PC-9 (cell line): Measurements from ENCODE around the gene ZNF677.

Experiments
- CTCF ChIP-seq: fragments of 200-600 bp; sonication (generic); conservative IDR thresholded peaks from 2 replicates; pipeline ENCODE4 v1.6.1; 2017; ENCODE audit warnings: mixed run types, antibody characterized with exemption, mild to moderate bottlenecking, moderate library complexity
- EZH2 ChIP-seq: fragments of 200-600 bp; sonication (generic); IDR thresholded peaks from 2 replicates; pipeline ENCODE4 v1.8.0; 2017; ENCODE audit warnings: antibody characterized with exemption, low read depth

DNA sequence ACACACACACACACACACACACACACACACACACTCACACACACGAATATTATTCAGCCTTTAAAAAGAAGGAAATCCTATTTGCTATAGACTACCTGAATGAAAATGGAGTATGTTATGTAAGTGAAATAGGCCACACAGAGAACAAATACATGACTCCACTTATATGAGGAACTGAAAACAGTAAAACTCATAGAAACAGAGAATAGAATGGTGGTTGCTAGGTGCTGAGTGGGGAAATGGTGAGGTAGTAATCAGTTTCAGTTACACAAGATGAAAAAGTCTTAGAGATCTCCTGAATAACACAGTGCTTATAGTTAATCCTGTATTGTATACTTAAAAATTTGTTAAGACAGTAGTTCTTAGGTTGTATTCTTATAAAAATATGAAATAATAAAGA is 8.2 kb downstream of the ZNF677 start:
- TF ChIP-seq EZH2 (no peak), CTCF (no peak)
